NOMO-1 (cell line): ENCODE measurements around the gene CERS4.
"Not testable (repeated sequence)": the region's sequence is repeated elsewhere in the genome, so short reads cannot be mapped to it uniquely, and the experiment has no call there.

ENCODE experiments used
- DNase-seq, 2 experiments: peaks; one replicate each; lab custom pipeline; 2025; ENCODE audit not compliant: unreplicated experiment in 2 of 2; lab: John Stamatoyannopoulos, UW

The CERS4 gene

GRCh38 chr19:8209462-8210378 is 550 bp downstream of the CERS4 start:
- DNase-seq = no peak

DNA sequence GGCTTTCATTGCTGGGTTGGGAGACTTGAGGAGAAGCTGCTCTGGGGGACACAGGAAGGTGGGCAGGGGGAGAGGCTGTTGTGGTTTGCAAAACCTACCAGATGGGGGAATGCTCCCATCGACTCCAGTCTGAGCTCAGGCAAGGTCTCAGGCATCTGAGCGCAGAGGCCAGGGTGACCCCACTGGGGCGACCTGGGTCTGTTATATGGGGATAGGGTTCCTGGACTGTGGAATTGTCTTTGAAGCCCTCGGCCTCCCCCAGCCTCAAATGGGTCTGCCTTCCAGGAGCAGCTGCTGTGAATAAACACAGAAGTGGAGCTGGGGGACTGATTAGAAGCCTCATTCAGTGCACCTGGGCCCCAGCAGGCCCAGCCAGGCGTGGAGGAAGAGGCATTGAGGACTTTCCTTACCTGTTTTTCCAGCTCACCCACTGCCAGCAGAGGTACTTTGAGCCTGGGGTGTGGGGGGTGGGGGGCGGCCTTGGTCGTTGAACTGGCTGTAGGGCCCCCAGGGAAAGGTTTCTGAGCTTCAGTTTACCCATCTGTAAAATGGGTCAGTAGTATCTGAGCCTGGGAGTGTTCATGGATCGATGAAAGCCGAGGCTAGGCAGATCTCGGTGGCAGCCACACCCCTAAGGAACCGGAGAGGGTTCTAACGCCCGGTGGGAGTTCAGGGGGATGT is 1.4 kb downstream of the CERS4 start:
- DNase-seq = no peak

GRCh38 chr19:8212212-8212611 is 3.0 kb downstream of the CERS4 start:
- DNase-seq = no peak

DNA sequence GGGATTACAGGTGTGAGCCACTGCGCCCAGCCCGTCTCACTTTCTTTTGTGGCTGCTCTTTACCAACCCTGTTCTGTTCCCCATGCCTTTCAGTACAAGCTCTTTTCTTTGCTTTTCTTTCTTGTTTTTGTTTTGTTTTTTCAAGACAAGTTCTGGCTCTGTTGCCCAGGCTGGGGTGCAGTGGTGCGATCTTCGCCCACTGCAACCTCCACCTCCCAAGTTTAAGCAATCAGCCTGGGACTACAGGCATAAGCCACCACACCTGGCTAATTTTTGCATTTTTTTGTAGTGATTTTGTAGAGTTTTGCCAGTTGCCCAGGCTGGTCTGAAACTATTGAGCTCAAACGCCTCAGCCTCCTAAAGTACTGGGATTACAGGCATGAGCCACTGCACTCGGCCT is 3.7 kb downstream of the CERS4 start:
- no peak for DNase-seq

DNA sequence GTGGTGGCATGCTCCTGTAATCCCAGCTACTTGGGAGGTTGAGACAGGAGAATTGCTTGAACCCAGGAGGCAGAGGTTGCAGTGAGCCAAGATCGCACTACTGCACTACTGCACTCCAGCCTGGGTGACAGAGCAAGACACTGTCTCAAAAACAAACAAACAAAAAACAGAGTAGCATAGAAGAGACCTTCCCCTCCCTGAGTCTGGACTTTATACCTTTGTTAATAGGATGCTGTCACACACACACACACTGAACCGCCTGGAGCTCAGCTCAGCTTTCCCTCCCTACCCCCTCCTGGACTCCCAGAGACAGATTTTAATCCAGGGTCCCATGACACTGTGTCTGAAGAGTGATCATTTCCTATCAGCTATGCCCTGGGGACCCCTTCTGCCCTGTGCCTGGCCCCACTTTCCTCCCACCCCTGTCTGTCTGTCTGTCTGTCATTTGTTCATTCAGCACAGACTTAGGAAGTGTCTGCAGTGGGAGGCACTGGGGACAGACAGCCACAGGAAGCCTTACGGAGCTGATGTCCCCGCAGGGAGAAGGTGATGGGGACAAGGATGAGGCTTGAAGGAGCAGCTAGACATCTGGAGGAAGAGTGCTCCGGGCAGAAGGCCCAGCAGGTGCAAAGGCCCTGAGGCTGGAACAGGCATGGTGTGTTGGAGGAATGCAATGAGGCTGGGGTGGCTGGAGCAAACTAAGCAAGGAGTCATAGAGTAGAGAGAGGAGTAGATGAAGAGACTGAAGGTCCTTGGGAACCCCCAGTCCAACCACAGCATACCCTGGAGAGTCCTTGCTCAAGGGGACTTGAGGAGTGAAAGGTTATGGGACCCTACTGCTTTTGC is 4.9 kb downstream of the CERS4 start:
- no peak for DNase-seq

- no peak for DNase-seq
These were observed 5.6 kb downstream of the CERS4 start for GRCh38 chr19:8214802-8215201.

GRCh38 chr19:8215783-8216182 is 6.6 kb downstream of the CERS4 start:
- DNase-seq = no peak

DNA sequence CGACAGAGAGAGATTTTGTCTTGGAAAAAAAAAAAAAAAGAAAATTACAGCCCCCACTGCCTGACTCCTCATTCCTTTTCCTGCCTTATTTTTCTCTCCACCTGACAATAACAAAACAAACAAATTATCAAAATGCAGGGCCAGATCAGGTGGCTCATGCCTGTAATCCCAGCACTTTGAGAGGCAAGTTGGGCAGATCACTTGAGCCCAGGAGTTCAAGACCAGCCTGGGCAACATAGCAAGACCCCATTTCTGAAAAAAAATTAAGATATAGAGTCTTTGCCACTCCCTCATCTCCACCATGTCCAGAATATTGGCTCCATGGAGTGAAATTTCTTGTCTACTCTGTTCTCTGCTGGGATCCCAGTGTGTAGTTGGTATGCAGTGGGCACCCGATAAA is 7.2 kb downstream of the CERS4 start:
- DNase-seq = no peak

DNA sequence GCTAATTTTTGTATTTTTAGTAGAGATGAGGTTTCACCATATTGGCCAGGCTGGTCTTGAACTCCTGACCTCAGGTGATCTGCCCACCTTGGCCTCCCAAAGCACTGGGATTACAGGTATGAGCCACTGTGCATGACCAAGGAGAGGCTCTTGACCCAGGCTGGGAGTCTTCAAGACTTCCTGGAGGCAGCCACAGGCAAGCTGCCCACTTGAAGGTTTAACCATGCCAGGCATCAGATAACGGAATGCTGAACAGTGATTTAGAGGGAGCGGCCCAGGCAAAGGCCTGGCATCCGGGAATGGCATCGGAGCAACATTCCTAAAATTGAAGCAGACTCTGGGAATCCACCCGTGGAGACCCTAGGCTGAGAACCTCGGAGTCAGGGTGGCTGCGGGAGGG is 9.0 kb downstream of the CERS4 start:
- not testable (repeated sequence) for DNase-seq

- no peak for DNase-seq
These were observed 11.3 kb downstream of the CERS4 start for GRCh38 chr19:8220481-8220880.

GRCh38 chr19:8221161-8221560 is 12.0 kb downstream of the CERS4 start:
- DNase-seq = no peak

DNA sequence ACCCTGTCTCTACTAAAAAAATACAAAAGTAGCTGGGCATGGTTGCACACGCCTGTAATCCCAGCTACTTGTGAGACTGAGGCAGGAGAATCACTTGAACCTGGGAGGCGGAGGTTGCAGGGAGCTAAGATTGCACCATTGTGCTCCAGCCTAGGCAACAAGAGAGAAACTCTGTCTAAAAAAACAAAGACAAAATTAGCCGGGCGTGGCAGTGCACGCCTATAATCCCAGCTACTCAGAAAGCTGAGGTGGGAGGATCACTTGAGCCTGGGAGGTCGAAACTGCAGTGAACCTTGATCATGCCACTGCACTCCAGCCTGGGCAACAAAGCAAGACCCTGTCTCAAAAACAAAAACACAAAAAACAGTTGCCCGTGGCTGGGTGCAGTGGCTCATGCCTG is 14.3 kb downstream of the CERS4 start:
- DNase-seq = not testable (repeated sequence)

DNA sequence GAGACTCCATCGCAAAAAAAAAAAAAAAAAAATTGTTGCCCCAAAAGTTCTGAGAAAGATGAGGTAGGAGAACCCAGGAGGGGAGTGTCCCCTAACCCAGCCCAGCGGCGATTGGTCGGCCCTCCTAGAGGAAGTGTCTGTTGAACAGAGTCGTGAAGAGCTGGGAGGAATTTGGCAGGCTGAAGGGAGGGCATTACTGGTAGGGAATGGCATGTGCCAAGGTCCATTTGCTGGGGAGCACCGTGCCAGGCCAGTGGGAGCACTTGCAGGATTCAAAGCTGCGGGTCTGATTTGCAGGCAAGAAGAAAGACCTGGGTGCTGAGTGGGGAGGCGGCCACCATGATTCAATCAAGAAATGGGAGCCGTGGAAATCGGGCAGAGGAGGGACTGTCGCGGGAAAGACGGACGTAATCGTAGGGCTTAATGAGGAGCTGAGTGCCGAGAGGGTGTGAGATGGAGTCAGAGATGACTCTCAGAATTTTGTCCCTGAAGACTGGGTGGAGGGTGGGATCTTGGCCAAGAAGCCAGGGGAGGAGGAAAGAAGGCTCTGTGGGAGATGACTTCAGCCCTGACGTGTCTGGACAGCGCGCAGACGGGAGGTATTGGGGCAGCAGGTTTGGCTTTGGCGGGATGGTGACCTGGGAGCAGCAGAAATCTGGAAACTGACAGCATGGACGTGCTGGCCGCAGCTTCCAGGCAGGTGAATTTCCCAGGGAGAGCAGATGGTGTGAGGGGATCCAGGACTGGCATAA is 15.4 kb downstream of the CERS4 start:
- DNase-seq = no peak

DNA sequence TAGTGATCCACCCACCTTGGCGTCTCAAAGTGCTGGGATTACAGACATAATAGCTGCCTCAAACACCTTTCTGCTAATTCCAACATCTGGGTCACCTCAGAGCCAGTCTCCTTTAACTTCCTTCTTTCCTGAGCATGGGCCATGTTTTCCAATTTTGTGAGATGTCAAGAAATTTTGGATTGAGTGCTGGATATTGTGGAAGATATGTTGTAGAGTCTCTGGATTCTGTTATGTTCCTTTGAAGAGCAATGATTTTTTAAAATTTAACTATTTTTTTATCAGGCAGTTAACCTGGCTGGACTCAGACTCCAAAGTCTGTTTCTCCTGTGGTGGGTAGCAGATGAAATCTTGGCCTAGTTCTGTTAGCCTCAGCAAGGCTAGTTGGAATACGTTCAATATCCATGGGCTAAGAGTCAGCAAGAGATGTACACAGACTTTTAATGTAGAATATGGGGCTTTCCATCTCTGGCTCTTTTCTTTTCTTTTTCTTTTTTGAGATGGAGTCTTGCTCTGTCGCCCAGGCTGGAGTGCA is 22.0 kb downstream of the CERS4 start:
- no peak for DNase-seq

DNA sequence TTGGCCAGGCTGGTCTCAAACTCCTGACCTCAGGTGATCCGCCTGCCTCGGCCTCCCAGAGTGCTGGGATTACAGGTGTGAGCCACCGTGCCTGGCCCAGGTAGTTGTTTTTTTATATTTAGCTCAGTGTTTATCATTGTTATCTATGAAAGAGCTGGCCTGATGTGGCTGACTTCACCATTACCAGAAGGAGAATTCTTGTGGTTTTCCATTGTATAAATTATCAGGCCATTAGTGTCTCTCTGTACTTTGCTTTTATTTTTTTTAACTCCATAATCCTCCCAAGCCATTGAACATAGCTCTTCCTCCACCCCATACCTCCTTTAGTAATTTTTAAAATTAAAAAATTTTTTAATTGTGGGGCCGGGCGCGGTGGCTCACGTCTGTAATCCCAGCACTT is 24.2 kb downstream of the CERS4 start:
- DNase-seq = no peak

- DNase-seq = no peak
These were observed 27.9 kb downstream of the CERS4 start for GRCh38 chr19:8237026-8237425.

DNA sequence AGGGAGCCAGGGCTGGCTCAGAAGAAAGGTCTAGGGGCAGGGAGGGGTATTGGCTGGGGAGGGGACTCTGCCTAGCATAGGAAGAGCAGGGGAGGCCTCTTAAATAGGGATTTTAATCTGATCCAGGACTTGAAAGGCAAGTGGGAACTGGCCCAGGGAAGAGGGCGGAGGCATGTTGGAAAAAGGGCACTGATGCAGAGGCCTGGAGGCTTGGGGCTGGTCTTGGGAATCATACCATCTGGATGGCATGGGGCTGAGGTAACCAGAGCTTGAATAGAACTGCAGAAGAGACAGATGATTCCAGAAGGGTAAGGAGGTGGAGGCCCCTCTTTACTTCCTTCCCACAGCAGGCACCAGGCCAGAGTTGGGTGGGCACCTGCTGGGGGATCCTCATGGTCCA is 29.1 kb downstream of the CERS4 start:
- DNase-seq = no peak

- no peak for DNase-seq
These were observed 30.5 kb downstream of the CERS4 start for GRCh38 chr19:8239528-8240273.
